C4-2B (cell line): ENCODE data around the gene ABCB11.

Experiments used
- H3K27ac ChIP-seq: fragments of 450-650 bp; 2 replicates; pipeline ENCODE4 v1.5.1; 2017
- CTCF ChIP-seq: fragments of 450-650 bp; conservative IDR thresholded peaks from 2 replicates; pipeline ENCODE4 v1.5.1; 2017; ENCODE audit warnings: mild to moderate bottlenecking
- ZFX ChIP-seq: fragments of 450-650 bp; IDR thresholded peaks from 2 replicates; pipeline ENCODE4 v1.6.1; 2017

The ABCB11 gene

GRCh38 chr2:169027234-169027633 lies 3.9 kb downstream of the ABCB11 start:
- TF ChIP-seq CTCF (no peak), ZFX (no peak)

DNA sequence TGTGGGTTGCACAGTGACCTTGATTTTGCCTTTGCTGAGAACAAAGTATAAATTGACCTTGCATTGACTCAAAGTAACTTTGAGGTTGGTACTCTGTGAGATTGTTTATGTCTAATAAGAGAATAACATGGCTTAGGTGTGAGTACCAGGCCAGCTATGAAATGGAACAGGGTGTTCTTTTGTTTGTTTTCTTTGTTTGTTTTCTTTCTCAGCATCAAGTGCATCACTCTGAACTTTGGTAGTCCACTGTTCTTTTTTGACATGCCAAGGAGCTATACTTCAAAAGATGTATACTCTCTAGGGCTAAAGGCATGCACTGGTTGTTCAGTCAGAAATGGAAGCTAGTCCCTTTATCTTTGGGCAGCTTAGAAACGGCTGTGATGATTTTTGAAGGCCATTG lies 5.1 kb downstream of the ABCB11 start:
- TF ChIP-seq CTCF, result no peak
- no peak for TF ChIP-seq ZFX
- no peak overlapping the region for H3K27ac ChIP-seq

More at GRCh38 chr2:169027234-169027633, 3.9 kb downstream of the ABCB11 start:
- H3K27ac ChIP-seq, result no peak overlapping the region

GRCh38 chr2:169023161-169023560 lies 8.0 kb downstream of the ABCB11 start:
- TF ChIP-seq CTCF (no peak), ZFX (no peak)
- H3K27ac ChIP-seq, result no peak overlapping the region

GRCh38 chr2:169018390-169018789 lies 12.7 kb downstream of the ABCB11 start:
- TF ChIP-seq CTCF, result no peak
- no peak for TF ChIP-seq ZFX
- no peak overlapping the region for H3K27ac ChIP-seq

- TF ChIP-seq ZFX, result no peak
- no peak for TF ChIP-seq CTCF
- H3K27ac ChIP-seq, result no peak overlapping the region
Observed at GRCh38 chr2:169015943-169016342, 15.2 kb downstream of the ABCB11 start.

DNA sequence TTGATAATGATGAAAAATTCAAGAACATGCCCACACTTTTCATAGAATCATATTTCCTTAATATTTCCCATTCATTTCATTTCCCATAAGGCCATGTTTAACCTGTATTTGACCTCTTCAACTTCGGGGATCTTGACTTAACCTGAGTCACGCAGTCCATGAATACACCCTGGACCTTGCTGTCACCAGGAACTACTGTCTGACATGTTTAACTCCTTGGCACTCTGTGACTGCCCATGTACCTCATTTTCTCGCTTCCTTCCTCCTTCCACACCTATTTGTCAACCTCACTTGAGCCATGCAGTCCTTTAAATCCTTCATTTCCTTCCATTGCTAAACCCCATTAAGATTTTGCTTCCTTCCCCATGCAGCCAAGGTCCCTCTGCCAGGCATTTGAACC lies 16.3 kb downstream of the ABCB11 start:
- H3K27ac ChIP-seq, result no peak overlapping the region
- TF ChIP-seq CTCF (no peak), ZFX (no peak)

- no peak overlapping the region for H3K27ac ChIP-seq
- TF ChIP-seq ZFX (no peak), CTCF (no peak)
Observed at GRCh38 chr2:169013628-169014026, 17.5 kb downstream of the ABCB11 start.
